ENCODE measurements around the gene YAE1.
"Not testable (repeated sequence)": the region's sequence is repeated elsewhere in the genome, so short reads cannot be mapped to it uniquely, and the experiment has no call there.

The YAE1 gene, protein sequence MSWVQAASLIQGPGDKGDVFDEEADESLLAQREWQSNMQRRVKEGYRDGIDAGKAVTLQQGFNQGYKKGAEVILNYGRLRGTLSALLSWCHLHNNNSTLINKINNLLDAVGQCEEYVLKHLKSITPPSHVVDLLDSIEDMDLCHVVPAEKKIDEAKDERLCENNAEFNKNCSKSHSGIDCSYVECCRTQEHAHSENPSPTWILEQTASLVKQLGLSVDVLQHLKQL

GRCh38 chr7:39566023-39566921 lies at the start of gene YAE1:
Gene YAE1, plus strand, starts transcription at chr7:39566404. Its CDS starts 15 bp downstream, at chr7:39566419.
- peak; percentile 74 for DNase-seq

DNA sequence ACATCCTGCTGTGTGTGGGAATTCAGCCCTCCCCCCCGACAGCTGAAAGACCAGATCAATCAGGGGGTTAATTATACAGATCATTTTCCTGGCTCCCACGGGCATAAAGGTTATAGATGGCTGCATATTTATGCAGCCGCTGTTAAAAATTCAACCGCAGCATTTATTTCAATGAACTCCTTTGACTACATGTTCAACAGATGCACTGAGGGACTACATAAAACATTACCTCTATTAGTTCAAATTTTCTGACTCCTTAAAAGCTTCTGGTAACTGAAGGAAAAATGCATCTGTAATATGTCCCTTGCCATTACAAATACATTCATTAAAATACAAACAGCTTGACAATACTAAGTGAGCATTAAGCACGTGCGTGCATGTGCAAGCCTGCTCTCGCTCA lies 49.7 kb upstream of the YAE1 start:
- DNase-seq: no peak

DNA sequence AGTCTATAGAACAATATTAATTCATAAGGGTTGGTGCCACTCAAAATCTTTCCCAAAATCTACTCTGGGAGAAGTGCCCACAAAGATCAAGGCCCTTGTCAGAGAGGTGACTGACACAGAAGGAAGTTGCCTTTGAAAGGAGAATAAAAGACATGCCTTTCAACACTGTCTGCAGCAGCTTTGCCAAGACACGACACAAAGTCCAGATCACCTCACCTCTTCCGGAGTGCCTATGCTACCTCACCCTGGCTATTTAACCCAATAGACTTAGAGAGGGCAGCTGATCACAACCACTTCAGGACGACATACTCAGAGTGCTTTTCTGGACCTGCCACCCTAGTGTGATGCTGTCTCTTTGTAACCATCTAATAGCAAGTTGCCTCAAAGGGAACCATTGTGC lies 49.0 kb upstream of the YAE1 start:
- no peak for DNase-seq

- no peak for DNase-seq
Observed at GRCh38 chr7:39525926-39526325, 40.3 kb upstream of the YAE1 start.

DNA sequence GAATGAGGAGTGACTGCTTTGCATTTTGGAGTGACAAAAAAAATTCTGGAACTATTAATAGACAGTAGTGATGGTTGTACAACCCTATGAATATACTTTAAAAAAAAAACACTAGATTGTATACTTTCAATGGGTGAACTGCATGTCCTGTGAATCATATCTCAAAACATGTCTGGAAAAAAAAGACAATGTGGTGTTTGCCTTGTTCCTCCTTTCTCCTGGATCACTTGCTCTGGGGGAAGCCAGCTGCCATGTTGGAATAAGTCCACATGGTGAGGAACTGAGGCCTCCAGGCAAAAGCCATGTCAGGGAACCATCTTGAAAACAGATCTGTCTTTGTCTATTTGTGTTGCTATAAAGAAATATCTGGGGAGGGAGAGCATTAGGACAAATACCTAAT lies 39.5 kb upstream of the YAE1 start:
- no peak for DNase-seq

DNA sequence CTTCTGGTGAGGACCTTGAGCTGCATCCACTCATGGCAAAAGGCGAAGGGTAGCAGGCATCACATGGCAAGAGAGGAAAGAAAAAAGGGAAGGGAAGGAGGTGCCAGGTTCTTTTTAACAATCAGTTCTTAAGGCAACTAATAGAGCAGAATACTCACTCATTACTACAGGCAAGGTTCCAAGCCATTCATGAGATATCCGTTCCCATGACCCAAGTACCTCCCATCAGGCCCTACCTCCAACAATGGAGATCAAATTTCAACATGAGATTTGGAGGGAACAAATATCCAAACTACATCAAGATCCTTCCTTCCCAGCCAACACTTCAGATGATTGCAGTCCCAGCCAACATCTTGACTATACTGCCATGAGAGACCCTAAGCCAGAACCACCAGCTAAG lies 38.9 kb upstream of the YAE1 start:
- no peak for DNase-seq

DNA sequence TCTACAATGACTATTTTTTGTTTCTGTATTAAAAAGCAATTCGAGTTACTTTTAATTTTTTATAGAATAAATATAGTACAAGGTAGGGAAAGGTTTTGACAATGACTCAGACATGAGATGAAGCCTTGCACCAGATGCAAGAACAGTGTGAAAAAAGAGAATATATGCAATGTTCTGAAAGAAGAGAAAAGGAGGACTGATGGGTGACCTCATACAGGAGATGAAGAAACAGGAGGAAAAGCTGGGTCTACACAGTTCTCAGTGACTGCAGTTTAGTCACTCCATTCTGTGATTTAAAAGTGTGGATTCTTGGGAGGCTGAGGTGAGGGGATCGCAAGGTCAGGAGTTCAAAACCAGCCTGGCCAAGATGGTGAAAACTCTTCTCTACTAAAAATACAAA lies 38.3 kb upstream of the YAE1 start:
- no peak for DNase-seq

DNA sequence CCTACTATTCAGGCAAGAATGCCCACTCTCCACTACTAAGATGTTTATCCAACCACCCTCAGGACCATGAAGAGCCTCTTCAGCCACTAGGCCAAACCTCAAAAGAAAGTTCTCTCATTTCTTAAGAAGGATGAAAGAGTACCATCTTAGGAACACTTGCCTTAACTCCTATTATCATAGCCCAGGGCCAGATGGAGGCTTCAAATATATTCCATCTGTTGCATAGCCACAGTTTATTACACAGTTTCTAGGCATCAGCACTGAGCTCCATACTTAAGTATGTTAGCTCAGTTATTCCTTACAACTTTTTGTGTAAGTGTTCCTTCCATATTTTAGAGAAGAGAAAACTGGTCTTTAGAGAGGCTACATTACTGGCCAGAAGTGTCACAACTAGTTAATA lies 37.4 kb upstream of the YAE1 start:
- peak; percentile 86 for DNase-seq

GRCh38 chr7:39529582-39529981 lies 36.6 kb upstream of the YAE1 start:
- DNase-seq: no peak

DNA sequence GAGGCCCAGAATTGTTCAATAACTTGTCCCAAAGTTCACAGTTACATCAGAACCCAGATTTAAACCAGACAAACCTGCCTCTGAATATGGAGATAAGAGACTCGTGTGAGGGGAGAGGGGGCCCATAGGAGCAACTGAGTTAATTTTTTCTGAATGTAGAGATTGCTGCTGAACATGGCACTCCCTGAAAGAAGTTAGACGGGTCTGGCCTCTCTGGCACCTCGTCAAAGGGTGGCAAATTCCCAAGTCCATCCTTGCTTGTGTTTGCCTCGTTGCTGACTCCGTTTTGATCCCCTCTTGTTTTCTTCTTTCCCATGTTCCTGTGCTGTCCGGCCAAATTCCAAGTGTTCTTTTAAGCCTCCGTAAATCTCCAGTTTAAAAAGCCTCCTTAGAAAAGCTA lies 35.2 kb upstream of the YAE1 start:
- DNase-seq: no peak

GRCh38 chr7:39531818-39532217 lies 34.4 kb upstream of the YAE1 start:
- DNase-seq: no peak

DNA sequence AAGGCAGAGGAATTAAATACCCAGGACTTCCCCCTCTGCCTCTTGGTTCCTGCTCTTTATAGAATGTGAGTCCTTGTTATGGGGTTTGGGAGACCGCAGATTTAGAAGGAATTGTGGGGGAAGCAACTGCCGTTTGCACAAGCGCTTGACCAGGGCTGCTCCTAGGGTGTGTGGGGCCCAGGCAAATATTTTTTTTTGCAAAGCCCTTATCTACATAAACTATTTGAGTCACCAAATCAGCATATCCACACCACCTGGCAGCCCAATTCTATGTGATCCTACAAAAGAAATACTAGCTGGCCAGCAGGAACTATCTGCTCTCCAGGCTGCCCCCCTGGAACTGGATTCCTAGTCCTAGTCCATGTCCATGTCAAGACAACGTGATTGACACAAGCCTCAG lies 33.4 kb upstream of the YAE1 start:
- DNase-seq: peak; percentile 25

DNA sequence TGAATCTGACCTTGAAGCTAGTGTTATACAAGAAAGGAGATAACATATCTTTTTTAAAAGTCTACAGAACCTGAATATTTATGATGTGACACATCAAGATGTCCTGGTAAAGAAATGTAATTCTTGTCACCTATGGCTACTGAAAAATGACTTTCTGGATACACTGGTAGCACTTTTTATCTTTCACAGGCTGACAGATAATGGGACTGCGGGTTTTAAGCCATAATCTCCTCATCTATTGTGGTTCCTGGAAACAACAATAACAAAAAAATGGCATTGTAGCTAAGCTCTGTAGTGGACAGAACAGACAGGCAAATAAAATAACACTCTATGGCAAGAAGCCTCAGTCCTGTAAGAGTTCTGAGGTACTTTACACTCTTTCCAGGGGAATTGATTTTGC lies 31.6 kb upstream of the YAE1 start:
- DNase-seq: no peak

DNA sequence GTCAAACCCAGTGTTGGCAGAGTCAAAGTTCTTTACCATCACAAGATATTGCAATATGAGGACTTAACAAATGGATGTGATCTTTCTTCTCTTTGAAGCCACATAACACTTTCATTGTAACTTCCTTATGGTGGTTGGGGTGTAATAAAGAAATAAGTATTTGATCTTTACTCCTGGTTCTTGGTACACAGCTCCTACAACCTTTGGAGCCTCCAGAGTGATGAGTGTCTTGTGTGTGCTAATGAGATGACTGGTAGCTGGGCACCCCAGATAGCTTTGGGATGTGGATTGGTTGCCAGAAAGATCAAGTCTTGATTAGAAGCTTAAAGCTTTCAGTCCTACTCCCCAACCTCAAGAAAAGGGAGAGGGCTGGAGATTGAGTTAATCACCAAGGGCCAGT lies 31.1 kb upstream of the YAE1 start:
- DNase-seq: no peak

- DNase-seq: no peak
Observed at GRCh38 chr7:39535720-39536119, 30.5 kb upstream of the YAE1 start.

- no peak for DNase-seq
Observed at GRCh38 chr7:39536951-39537350, 29.3 kb upstream of the YAE1 start.

GRCh38 chr7:39539816-39540215 lies 26.4 kb upstream of the YAE1 start:
- no peak for DNase-seq

GRCh38 chr7:39540320-39540719 lies 25.9 kb upstream of the YAE1 start:
- DNase-seq: no peak

DNA sequence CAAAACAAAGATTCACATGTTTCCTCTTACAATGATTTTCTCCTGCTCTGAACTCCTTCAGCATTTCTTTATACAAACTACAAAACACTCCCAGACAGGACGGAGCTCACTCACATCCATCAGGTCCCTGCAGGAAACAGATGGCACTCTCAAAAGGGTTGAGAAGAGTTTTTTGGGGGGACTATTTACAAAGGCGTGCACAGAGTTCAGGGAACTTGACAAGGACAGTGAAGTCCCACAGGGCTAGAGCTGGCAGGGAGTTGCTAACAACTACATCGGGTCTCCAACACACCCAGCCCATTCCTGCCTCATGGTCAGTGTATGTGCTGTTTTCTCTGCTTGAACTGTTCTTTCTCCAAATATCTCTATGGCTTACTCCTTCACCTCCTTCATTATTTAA lies 24.7 kb upstream of the YAE1 start:
- DNase-seq: no peak

GRCh38 chr7:39544774-39545173 lies 21.4 kb upstream of the YAE1 start:
- DNase-seq: not testable (repeated sequence)

DNA sequence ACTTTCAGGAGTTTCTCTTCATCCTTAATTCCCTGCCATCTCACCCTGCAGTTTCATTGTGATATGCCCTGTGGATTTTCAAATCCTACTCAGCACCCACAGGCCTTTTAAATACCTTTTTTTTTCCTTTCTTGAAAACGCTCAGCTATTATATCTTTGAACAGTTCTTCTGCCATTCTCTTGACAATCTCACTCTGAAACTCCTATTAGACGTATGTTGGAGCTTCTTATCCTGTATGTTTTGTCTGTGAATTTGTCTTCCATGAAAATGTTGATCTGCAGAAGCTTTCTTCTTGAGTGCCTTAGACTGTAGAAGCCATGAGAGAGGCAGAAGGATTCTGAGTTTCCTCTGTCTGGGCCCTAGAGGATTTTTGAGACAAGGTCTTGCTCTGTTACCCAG lies 18.9 kb upstream of the YAE1 start:
- DNase-seq: no peak

DNA sequence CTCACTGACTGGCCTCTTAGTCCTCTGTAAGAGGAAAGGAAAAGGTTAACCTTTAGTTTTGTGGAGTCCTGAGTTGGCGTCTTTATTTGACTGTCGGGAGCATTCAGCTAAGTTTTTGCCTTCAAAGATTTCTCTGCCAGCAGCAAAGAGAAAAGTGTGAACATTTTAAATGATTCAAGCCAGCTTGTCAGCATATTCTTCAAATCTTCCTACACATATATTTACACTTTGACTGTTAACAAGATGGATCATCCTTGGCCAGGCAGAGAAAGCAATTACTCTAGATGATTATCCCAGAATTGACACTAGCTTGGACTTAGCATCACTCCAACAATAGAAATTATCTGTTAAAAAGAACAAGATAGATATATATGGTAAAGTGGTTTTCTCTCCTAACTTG lies 15.8 kb upstream of the YAE1 start:
- no peak for DNase-seq

DNA sequence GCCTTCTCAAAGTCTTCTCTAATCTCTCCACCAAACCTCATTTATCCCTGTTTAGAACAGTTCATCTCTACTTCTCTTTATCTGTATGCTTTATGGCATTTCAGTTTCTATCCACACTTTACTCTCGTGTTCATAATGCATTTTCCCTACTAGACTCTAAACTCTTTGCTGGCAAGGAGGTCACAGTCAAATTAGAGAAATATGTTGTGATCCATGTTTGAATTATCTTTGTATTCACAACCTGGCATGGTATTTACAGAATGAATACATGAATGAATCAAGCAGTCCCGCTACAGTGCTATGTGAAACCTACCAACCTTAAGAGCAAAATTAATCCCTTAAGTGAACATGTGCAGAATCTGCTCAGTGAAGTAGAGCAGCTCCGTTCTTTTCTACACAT lies 12.8 kb upstream of the YAE1 start:
- DNase-seq: no peak

- DNase-seq: no peak
Observed at GRCh38 chr7:39554583-39555165, 11.5 kb upstream of the YAE1 start.

Data from DMS 273 treated with DMSO at 0.1 percent for 48 hours (cell line).